IPS-15b (cell line): Measurements from ENCODE around the gene ANKK1.

Source experiments
- H3K27me3 ChIP-seq: one replicate; pipeline ENCODE4 v1.6.1; 2013; ENCODE audit warnings: low read length; ENCODE audit not compliant: control insufficient read depth, insufficient read depth
- H3K36me3 ChIP-seq: one replicate; pipeline ENCODE4 v1.6.1; 2013; ENCODE audit warnings: low read length; ENCODE audit not compliant: control insufficient read depth, insufficient read depth
- H3K4me1 ChIP-seq: one replicate; pipeline ENCODE4 v1.6.1; 2013; ENCODE audit warnings: mild to moderate bottlenecking, low read length; ENCODE audit not compliant: control insufficient read depth, insufficient read depth
- H3K4me3 ChIP-seq: one replicate; pipeline ENCODE4 v1.5.1; 2013; ENCODE audit warnings: low read depth, low read length
- H3K9ac ChIP-seq: one replicate; pipeline ENCODE4 v1.6.1; 2013; ENCODE audit warnings: low read depth, mild to moderate bottlenecking, low read length
- H3K9me3 ChIP-seq: one replicate; pipeline ENCODE4 v1.6.1; 2013; ENCODE audit warnings: mild to moderate bottlenecking, low read length; ENCODE audit not compliant: control insufficient read depth, insufficient read depth

The ANKK1 gene

DNA sequence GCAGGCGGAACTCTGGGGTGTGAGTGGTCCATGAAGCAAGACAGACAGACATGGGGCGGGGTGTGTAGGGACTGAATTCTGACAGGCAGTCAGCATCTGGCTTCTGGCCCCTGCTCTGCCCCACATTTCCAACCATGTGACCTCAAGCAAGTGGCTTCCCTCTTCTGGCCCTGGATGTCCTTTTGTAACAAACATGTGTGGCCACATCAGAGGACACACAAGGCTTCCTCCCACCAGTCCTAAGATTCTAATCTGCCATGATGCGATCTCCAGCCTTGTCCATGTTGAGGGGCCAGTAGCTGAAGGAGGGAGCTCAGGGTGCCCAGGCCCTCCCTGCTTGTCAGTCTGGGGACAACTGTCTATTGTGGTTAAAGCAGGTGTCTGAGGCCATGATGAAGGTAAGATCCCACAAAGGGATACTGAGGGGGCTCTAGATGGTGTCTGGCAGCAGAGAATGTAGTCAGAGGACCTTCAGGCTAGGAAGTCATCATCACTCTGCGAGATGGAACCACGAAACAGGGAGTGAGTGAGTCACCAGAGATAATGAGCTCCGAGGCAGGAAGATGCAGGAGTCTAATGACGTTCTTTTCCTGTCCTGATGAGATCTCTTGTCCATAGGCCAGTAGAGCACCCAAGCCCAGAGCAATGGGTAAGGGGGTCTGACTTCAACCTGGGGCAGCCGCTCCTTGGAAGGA is 60.2 kb downstream of the ANKK1 start:
- H3K9ac ChIP-seq, result no peak overlapping the region
- no peaks in the 10 kb centered on the region for H3K9me3 ChIP-seq
- H3K4me1 ChIP-seq, result no peaks in the 10 kb centered on the region
- H3K36me3 ChIP-seq, result no peaks in the 10 kb centered on the region
- H3K4me3 ChIP-seq, result no peak overlapping the region
- no peaks in the 10 kb centered on the region for H3K27me3 ChIP-seq

- no peak overlapping the region for H3K9ac ChIP-seq
- no peaks in the 10 kb centered on the region for H3K36me3 ChIP-seq
- H3K9me3 ChIP-seq, result no peaks in the 10 kb centered on the region
- H3K4me3 ChIP-seq, result no peak overlapping the region
- no peaks in the 10 kb centered on the region for H3K4me1 ChIP-seq
- no peaks in the 10 kb centered on the region for H3K27me3 ChIP-seq
These were observed 60.7 kb downstream of the ANKK1 start for GRCh38 chr11:113448316-113448677.

DNA sequence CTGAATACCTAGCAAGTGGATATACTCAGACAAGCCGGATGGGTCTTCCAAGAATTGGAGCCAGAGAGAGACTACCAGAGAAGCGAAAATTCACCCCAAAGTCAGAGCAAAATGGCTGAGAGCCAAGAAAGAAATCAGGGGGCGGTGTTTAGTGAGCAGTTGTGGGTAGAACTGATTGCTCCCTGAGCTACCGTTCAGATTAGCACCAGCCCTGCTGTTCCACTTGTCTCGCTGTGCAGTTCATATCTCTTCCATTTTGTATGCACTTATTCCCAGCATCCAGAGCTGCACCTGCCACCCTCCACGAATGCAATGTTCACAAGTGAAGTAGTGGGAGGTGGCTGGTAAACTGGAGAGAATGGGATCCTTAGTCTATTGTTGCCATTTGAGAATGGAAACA is 62.2 kb downstream of the ANKK1 start:
- Histone ChIP-seq H3K27me3 (no peaks in the 10 kb centered on the region), H3K9ac (no peak overlapping the region), H3K36me3 (no peaks in the 10 kb centered on the region), H3K9me3 (no peaks in the 10 kb centered on the region), H3K4me1 (no peaks in the 10 kb centered on the region), H3K4me3 (no peak overlapping the region)
